ENCODE data around the gene ZSWIM4. TPM values are rescaled to one million over a fixed set of nuclear protein-coding genes. Genes with fewer than 3 reads are reported as not detected.

Gene ZSWIM4
- total RNA-seq, 2 donors from 2014 or later = 3.4 to 12.5 TPM

- WGBS, 2 donors = 75 to 83% methylated on average over 3 to 4 of the region's 4 CpGs
- Histone ChIP-seq H3K27ac (no peak overlapping the region), H3K4me1 (peaks cover 28% of the 10 kb centered on the region), H3K9me3 (no peaks in the 10 kb centered on the region), H3K27me3 (no peaks in the 10 kb centered on the region), H3K36me3 (replicated peaks in 1 of 2; ENCODE audit: insufficient read depth in 1 of 2, low read depth in 2 of 2) (no peaks in the 10 kb centered on the region), H3K4me3 (no peak overlapping the region)
- intact Hi-C loops (cut with DNase I) = loop anchor here (5.0 kb wide), 1 partner anchor 271 kb away; no protein-coding TSS in a partner anchor
- no peak for TF ChIP-seq POLR2A (IDR thresholded peaks at IDR 0.05)
- TF ChIP-seq, protein P1, sequence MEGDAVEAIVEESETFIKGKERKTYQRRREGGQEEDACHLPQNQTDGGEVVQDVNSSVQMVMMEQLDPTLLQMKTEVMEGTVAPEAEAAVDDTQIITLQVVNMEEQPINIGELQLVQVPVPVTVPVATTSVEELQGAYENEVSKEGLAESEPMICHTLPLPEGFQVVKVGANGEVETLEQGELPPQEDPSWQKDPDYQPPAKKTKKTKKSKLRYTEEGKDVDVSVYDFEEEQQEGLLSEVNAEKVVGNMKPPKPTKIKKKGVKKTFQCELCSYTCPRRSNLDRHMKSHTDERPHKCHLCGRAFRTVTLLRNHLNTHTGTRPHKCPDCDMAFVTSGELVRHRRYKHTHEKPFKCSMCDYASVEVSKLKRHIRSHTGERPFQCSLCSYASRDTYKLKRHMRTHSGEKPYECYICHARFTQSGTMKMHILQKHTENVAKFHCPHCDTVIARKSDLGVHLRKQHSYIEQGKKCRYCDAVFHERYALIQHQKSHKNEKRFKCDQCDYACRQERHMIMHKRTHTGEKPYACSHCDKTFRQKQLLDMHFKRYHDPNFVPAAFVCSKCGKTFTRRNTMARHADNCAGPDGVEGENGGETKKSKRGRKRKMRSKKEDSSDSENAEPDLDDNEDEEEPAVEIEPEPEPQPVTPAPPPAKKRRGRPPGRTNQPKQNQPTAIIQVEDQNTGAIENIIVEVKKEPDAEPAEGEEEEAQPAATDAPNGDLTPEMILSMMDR (IDR thresholded peaks at IDR 0.05) = no peak
- DNase-seq (no peak), ATAC-seq (no peak)
Measured at GRCh38 chr19:13868663-13869062, 73.4 kb downstream of the ZSWIM4 start.

DNA sequence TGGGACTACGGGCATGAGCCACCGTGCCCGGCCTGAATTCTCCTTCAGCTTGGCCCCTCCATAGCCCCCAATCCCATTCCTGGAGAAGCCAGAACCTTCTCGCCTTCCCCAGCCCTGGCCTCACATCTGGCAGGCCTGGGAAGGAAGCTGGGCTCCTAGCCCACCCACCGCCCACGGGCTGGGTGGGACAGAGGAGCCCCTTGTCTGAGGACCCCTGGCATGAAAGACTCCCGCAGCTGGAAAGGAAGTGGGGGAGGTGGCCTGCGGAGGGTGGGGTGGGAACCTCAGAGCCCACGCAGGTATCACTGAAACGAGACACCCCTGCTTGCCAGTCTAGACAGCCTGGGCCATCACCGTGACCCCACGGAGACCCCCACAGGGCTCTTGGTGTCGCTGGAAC, 74.0 kb downstream of the ZSWIM4 start:
- Histone ChIP-seq H3K4me3 (no peak overlapping the region), H3K9me3 (no peaks in the 10 kb centered on the region), H3K27me3 (no peaks in the 10 kb centered on the region), H3K27ac (no peak overlapping the region), H3K36me3 (replicated peaks in 1 of 2; ENCODE audit: insufficient read depth in 1 of 2, low read depth in 2 of 2) (no peaks in the 10 kb centered on the region), H3K4me1 (peaks cover 26% of the 10 kb centered on the region)
- no peak for TF ChIP-seq POLR2A (IDR thresholded peaks at IDR 0.05)
- TF ChIP-seq, protein P1 (IDR thresholded peaks at IDR 0.05) = no peak
- intact Hi-C loops (cut with DNase I) = loop anchor here (5.0 kb wide), 1 partner anchor 272 kb away; no protein-coding TSS in a partner anchor
- WGBS, 2 donors = 80 to 82% methylated on average over 7 to 13 of the region's 13 CpGs
- ATAC-seq = no peak
- no peak for DNase-seq

DNA sequence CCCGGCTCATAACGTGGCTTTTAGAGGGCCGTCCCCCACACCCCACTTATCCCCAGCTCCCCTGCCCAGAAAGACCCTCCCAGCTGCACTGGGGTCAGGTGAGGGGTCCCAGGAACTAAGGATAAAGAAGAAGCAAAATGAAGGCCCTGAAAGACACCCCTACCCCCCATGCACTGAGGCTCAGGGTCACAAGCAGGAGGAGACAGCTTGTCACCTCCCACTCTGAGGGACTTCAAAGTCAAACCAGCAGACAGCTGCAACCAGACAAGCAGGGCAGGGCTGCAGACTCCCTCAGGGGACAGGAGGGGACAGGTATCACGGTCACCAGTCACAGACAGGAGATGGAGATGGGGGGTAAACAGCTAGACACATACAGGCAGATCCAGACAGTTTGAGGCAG, 75.6 kb downstream of the ZSWIM4 start:
- no peaks in the 10 kb centered on the region for H3K9me3 ChIP-seq
- DNase-seq (no peak), ATAC-seq (no peak)
- no peak overlapping the region for H3K27ac ChIP-seq
- intact Hi-C loops (cut with DNase I) = loop anchor here (10.0 kb wide), 1 partner anchor 184 kb away; no protein-coding TSS in a partner anchor
- peaks cover 18% of the 10 kb centered on the region for H3K4me1 ChIP-seq
- no peaks in the 10 kb centered on the region for H3K36me3 ChIP-seq (replicated peaks in 1 of 2; ENCODE audit: insufficient read depth in 1 of 2, low read depth in 2 of 2)
- H3K27me3 ChIP-seq = no peaks in the 10 kb centered on the region
- no peak overlapping the region for H3K4me3 ChIP-seq
- TF ChIP-seq, protein P1 (IDR thresholded peaks at IDR 0.05) = no peak
- TF ChIP-seq POLR2A (IDR thresholded peaks at IDR 0.05) = no peak
- 84 to 95% methylated on average over 3 to 4 of the region's 4 CpGs for WGBS, 2 donors

- H3K27ac ChIP-seq = no peak overlapping the region
- intact Hi-C loops (cut with DNase I) = loop anchor here (10.0 kb wide), 1 partner anchor 182 kb away; no protein-coding TSS in a partner anchor
Measured at GRCh38 chr19:13872339-13872694, 77.1 kb downstream of the ZSWIM4 start.

More at GRCh38 chr19:13872339-13872694, 77.1 kb downstream of the ZSWIM4 start:
- 9 to 21% methylated on average over 5 of the region's 5 CpGs for WGBS, 2 donors
- no peak for TF ChIP-seq POLR2A (IDR thresholded peaks at IDR 0.05)
- TF ChIP-seq, protein P1 (IDR thresholded peaks at IDR 0.05) = no peak
- no peak overlapping the region for H3K4me3 ChIP-seq
- no peaks in the 10 kb centered on the region for H3K36me3 ChIP-seq (replicated peaks in 1 of 2; ENCODE audit: insufficient read depth in 1 of 2, low read depth in 2 of 2)
- no peaks in the 10 kb centered on the region for H3K27me3 ChIP-seq
- H3K9me3 ChIP-seq = no peaks in the 10 kb centered on the region
- ATAC-seq = no peak
- no peak for DNase-seq
- peaks cover 12% of the 10 kb centered on the region for H3K4me1 ChIP-seq
